ENCODE data around the gene DGKD.

- no peak for TF ChIP-seq POLR2A (IDR thresholded peaks at IDR 0.05)
- TF ChIP-seq CTCF (IDR thresholded peaks at IDR 0.05) = no peak
- TF ChIP-seq POLR2AphosphoS5 (IDR thresholded peaks at IDR 0.05) = no peak
Measured at GRCh38 chr2:233476651-233477547, 122.6 kb downstream of the DGKD start.

Data from suprapubic skin (tissue), 4 donors.